GM12892 (cell line): Measurements from ENCODE around the gene TRPM3.

Source experiments
- POLR2A ChIP-seq: IDR thresholded peaks from 2 replicates; pipeline ENCODE4 v1.6.1; 2011; ENCODE audit warnings: low read depth, low read length, control low read depth
- POLR2AphosphoS5 ChIP-seq: IDR thresholded peaks from 2 replicates; pipeline ENCODE4 v1.6.1; 2011; ENCODE audit warnings: low read depth, low read length, control low read depth

GRCh38 chr9:70502690-70503089, 618.7 kb downstream of the TRPM3 start:
- TF ChIP-seq POLR2A (no peak), POLR2AphosphoS5 (no peak)
